DND-41 (cell line): Measurements from ENCODE around the gene RNF111.

Experiments
- ATAC-seq: fragments of 200-7000 bp; cut with Tn5 transposase; 3 replicates; pipeline ENCODE4 v1.9.1; 2021; ENCODE audit warnings: low read depth; ENCODE audit not compliant: insufficient read depth
- DNase-seq: peaks from one replicate; pipeline ENCODE4 v3.0.0-alpha.2; 2020
- H2AFZ ChIP-seq: 2 replicates; pipeline ENCODE4 v1.6.0; 2012; ENCODE audit warnings: low read depth, low read length
- H3K27ac ChIP-seq: 2 replicates; pipeline ENCODE4 v1.5.1; 2012; ENCODE audit warnings: low read length, inconsistent platforms
- H3K27me3 ChIP-seq: fragments of 200-600 bp; sonication (generic); 2 replicates; pipeline ENCODE4 v1.6.0; 2012; ENCODE audit warnings: low read length, mild to moderate bottlenecking, inconsistent platforms; ENCODE audit not compliant: insufficient read depth, poor library complexity
- H3K36me3 ChIP-seq: 2 replicates; pipeline ENCODE4 v1.5.1; 2012; ENCODE audit warnings: low read length, inconsistent platforms; ENCODE audit not compliant: insufficient read depth
- H3K4me1 ChIP-seq: 2 replicates; pipeline ENCODE4 v1.5.1; 2012; ENCODE audit warnings: mild to moderate bottlenecking, low read length; ENCODE audit not compliant: insufficient read depth
- H3K4me2 ChIP-seq: 2 replicates; pipeline ENCODE4 v1.6.0; 2012; ENCODE audit warnings: mild to moderate bottlenecking, moderate library complexity, low read length, inconsistent platforms; ENCODE audit not compliant: insufficient read depth
- H3K4me3 ChIP-seq, 2 experiments: fragments of 200-600 bp in 1 of 2; shearing (Covaris generic) in 1 of 2; 2 replicates each; pipeline ENCODE4 v1.5.1; 2012 to 2016; ENCODE audit warnings: inconsistent platforms in 2 of 2, low read length in 2 of 2, mild to moderate bottlenecking in 2 of 2, low read depth in 1 of 2, moderate library complexity in 1 of 2
- H3K79me2 ChIP-seq: 2 replicates; pipeline ENCODE4 v1.6.0; 2012; ENCODE audit warnings: low read length, inconsistent platforms; ENCODE audit not compliant: insufficient read depth
- H3K9ac ChIP-seq: 2 replicates; pipeline ENCODE4 v1.6.0; 2012; ENCODE audit warnings: low read depth, mild to moderate bottlenecking, inconsistent platforms, low read length, moderate library complexity
- H3K9me3 ChIP-seq: 2 replicates; pipeline ENCODE4 v1.5.1; 2012; ENCODE audit warnings: low read length, moderate library complexity, mild to moderate bottlenecking, inconsistent platforms; ENCODE audit not compliant: insufficient read depth, severe bottlenecking
- H4K20me1 ChIP-seq: 2 replicates; pipeline ENCODE4 v1.6.0; 2012; ENCODE audit warnings: low read length; ENCODE audit not compliant: insufficient read depth
- EZH2 ChIP-seq: IDR thresholded peaks from 3 replicates; pipeline ENCODE4 v1.6.1; 2012; ENCODE audit warnings: borderline replicate concordance, low read depth, mild to moderate bottlenecking, moderate library complexity, low read length, inconsistent platforms; ENCODE audit not compliant: severe bottlenecking
- TF ChIP-seq, protein P1 (sequence below): IDR thresholded peaks from 2 replicates; pipeline ENCODE4 v1.5.1; 2012; ENCODE audit warnings: borderline replicate concordance, low read length, moderate library complexity, mild to moderate bottlenecking; ENCODE audit not compliant: poor library complexity, severe bottlenecking; ENCODE audit errors: extremely low read depth

RNF111 gene

DNA sequence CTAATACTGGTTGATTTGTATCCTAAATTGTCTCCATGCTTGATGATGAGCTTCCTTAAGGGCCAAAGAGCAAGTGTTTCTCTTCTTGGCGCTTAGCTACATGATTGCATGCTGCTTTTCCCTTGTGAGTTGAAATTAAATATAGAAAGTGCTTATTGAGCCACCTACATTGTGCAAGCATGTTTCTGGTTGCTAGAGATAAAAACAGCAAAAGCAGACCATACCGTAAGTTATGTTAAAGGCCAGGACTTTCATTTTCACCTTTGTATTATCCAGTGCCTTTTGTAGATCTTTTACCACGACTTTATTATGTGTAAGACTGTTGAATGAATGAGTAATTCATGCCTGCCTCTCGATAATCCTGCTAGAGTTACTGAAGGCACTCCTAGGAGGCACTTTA, 75.6 kb downstream of the RNF111 start:
- Histone ChIP-seq H2AFZ (no peak overlapping the region), H3K4me3 (no peak overlapping the region), H3K27me3 (no peaks in the 10 kb centered on the region), H3K79me2 (no peaks in the 10 kb centered on the region), H3K9me3 (no peaks in the 10 kb centered on the region), H3K27ac (no peak overlapping the region), H4K20me1 (no peaks in the 10 kb centered on the region; the same call in 1 of the 2 replicates), H3K4me2 (no peak overlapping the region), H3K4me1 (no peaks in the 10 kb centered on the region), H3K36me3 (peaks cover 89% of the 10 kb centered on the region), H3K9ac (no peak overlapping the region)
- TF ChIP-seq, protein P1, sequence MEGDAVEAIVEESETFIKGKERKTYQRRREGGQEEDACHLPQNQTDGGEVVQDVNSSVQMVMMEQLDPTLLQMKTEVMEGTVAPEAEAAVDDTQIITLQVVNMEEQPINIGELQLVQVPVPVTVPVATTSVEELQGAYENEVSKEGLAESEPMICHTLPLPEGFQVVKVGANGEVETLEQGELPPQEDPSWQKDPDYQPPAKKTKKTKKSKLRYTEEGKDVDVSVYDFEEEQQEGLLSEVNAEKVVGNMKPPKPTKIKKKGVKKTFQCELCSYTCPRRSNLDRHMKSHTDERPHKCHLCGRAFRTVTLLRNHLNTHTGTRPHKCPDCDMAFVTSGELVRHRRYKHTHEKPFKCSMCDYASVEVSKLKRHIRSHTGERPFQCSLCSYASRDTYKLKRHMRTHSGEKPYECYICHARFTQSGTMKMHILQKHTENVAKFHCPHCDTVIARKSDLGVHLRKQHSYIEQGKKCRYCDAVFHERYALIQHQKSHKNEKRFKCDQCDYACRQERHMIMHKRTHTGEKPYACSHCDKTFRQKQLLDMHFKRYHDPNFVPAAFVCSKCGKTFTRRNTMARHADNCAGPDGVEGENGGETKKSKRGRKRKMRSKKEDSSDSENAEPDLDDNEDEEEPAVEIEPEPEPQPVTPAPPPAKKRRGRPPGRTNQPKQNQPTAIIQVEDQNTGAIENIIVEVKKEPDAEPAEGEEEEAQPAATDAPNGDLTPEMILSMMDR = no peak
- TF ChIP-seq EZH2 = no peak
- DNase-seq (no peak), ATAC-seq (no peak)

DNA sequence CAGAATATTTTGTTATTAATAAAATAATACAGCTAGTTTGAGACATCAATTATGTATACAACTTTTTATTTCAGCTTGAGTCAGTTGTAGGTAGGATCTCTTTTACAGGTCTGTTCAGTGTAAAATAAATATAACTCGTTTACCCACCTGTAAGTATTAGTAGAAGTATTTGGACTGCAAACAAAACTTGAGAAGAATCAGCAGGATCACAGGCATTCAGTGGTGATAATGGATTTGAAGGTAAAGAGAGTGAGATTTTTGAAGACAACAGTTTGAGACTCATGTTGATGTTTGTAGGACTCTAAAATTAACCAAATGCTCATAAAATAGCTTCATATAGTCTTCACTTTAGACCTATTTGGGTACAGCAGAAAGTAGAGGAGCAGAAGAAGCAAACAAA, 82.0 kb downstream of the RNF111 start:
- H3K9me3 ChIP-seq = peaks cover 4% of the 10 kb centered on the region
- H4K20me1 ChIP-seq = no peaks in the 10 kb centered on the region
- H3K4me3 ChIP-seq = no peak overlapping the region
- peaks cover 77% of the 10 kb centered on the region for H3K36me3 ChIP-seq
- no peak overlapping the region for H3K4me2 ChIP-seq
- H3K4me1 ChIP-seq = no peaks in the 10 kb centered on the region
- no peaks in the 10 kb centered on the region for H3K27me3 ChIP-seq
- H3K79me2 ChIP-seq = no peaks in the 10 kb centered on the region
- ATAC-seq (no peak), DNase-seq (no peak)
- H2AFZ ChIP-seq = no peak overlapping the region
- no peak overlapping the region for H3K9ac ChIP-seq
- no peak for TF ChIP-seq EZH2
- TF ChIP-seq, protein P1 = no peak
- no peak overlapping the region for H3K27ac ChIP-seq

DNA sequence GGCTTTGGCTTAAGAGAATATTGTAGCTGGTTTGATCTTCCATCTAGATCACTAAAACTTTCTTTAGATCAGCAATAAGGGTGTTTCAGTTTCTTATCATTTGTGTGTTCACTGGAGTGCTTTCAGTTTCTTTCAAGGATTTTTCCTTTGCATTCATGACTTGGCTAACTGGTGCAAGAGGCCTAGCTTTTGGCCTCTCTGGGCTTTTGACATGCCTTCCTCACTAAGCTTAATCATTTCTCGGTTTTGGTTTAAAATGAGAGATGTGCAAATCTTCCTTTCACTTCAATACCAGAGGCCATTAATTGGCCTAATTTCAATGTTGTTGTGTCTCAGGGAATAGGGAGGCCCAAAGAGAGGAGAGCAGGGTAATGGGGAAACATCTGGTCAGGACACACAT, 87.1 kb downstream of the RNF111 start:
- no peak overlapping the region for H3K4me3 ChIP-seq
- peaks cover 47% of the 10 kb centered on the region for H3K36me3 ChIP-seq
- no peak overlapping the region for H3K27ac ChIP-seq
- H3K4me2 ChIP-seq = no peak overlapping the region
- H3K79me2 ChIP-seq = no peaks in the 10 kb centered on the region
- no peaks in the 10 kb centered on the region for H4K20me1 ChIP-seq
- no peak overlapping the region for H3K9ac ChIP-seq
- DNase-seq (no peak), ATAC-seq (no peak)
- H3K27me3 ChIP-seq = no peaks in the 10 kb centered on the region
- TF ChIP-seq, protein P1 = no peak
- no peak for TF ChIP-seq EZH2
- no peaks in the 10 kb centered on the region for H3K4me1 ChIP-seq
- H2AFZ ChIP-seq = no peak overlapping the region
- peaks cover 4% of the 10 kb centered on the region for H3K9me3 ChIP-seq

DNA sequence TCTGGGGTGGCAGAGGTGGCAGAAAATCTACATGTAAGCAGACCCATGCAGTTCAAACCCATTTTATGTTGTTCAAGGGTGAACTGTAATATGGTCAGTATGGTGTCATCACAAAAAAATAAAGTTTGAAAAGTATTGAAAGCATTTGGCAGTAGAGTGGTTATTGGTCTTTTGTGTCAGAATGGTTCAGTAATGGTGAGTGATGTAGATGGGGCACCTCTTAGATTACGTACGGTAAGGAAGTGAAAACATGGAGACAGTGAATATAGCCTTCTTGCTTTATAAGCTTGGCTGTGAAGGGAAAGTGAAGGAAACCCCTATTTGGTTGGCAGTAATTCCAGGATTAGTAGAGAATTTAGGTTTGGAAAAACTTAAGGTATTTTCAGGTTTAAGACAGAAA, 100.3 kb downstream of the RNF111 start:
- H4K20me1 ChIP-seq = no peaks in the 10 kb centered on the region
- peaks cover 74% of the 10 kb centered on the region for H3K36me3 ChIP-seq
- H2AFZ ChIP-seq = no peak overlapping the region
- no peaks in the 10 kb centered on the region for H3K27me3 ChIP-seq
- no peaks in the 10 kb centered on the region for H3K4me1 ChIP-seq
- no peak overlapping the region for H3K27ac ChIP-seq
- H3K9ac ChIP-seq = no peak overlapping the region
- no peak overlapping the region for H3K4me2 ChIP-seq
- H3K9me3 ChIP-seq = no peaks in the 10 kb centered on the region
- DNase-seq (no peak), ATAC-seq (no peak)
- H3K79me2 ChIP-seq = no peaks in the 10 kb centered on the region
- H3K4me3 ChIP-seq = no peak overlapping the region
- TF ChIP-seq, protein P1 = no peak
- no peak for TF ChIP-seq EZH2
